GM19467 (cell line): ENCODE data around the gene COL23A1.
"Not testable (repeated sequence)": the region's sequence is repeated elsewhere in the genome, so short reads cannot be mapped to it uniquely, and the experiment has no call there.

ENCODE experiments used
- ATAC-seq: cut with Tn5 transposase; IDR thresholded peaks from one replicate; pipeline ENCODE4 v1.9.1; 2021; ENCODE audit warnings: mild to moderate bottlenecking, moderate library complexity; ENCODE audit not compliant: unreplicated experiment

COL23A1 gene

GRCh38 chr5:178511172-178511571 is 79.0 kb downstream of the COL23A1 start:
- ATAC-seq = no peak

GRCh38 chr5:178509491-178510057 is 80.6 kb downstream of the COL23A1 start:
- ATAC-seq = no peak

GRCh38 chr5:178507151-178507932 is 82.9 kb downstream of the COL23A1 start:
- no peak for ATAC-seq

- ATAC-seq = no peak
Observed at GRCh38 chr5:178505639-178506407, 84.4 kb downstream of the COL23A1 start.

- no peak for ATAC-seq
Observed at GRCh38 chr5:178504340-178504960, 85.7 kb downstream of the COL23A1 start.

- ATAC-seq = no peak
Observed at GRCh38 chr5:178502401-178503100, 87.6 kb downstream of the COL23A1 start.

GRCh38 chr5:178499352-178499751 is 90.8 kb downstream of the COL23A1 start:
- ATAC-seq = no peak

GRCh38 chr5:178496642-178497041 is 93.6 kb downstream of the COL23A1 start:
- no peak for ATAC-seq

- ATAC-seq = no peak
Observed at GRCh38 chr5:178496214-178496613, 94.0 kb downstream of the COL23A1 start.

GRCh38 chr5:178495706-178496105 is 94.5 kb downstream of the COL23A1 start:
- ATAC-seq = no peak

- ATAC-seq = no peak
Observed at GRCh38 chr5:178492278-178492677, 97.9 kb downstream of the COL23A1 start.

GRCh38 chr5:178490935-178491652 is 99.1 kb downstream of the COL23A1 start:
- ATAC-seq = no peak

- ATAC-seq = no peak
Observed at GRCh38 chr5:178489271-178489976, 100.8 kb downstream of the COL23A1 start.

GRCh38 chr5:178488696-178489095 is 101.5 kb downstream of the COL23A1 start:
- no peak for ATAC-seq

GRCh38 chr5:178487911-178488600 is 102.1 kb downstream of the COL23A1 start:
- ATAC-seq = no peak

- not testable (repeated sequence) for ATAC-seq
Observed at GRCh38 chr5:178486878-178487512, 103.2 kb downstream of the COL23A1 start.

- no peak for ATAC-seq
Observed at GRCh38 chr5:178486239-178486641, 104.0 kb downstream of the COL23A1 start.

- ATAC-seq = no peak
Observed at GRCh38 chr5:178483620-178484019, 106.6 kb downstream of the COL23A1 start.
